MM.1S (cell line): ENCODE measurements around the gene ANKH.

ENCODE experiments used
- DNase-seq: peaks from one replicate; pipeline ENCODE4 v3.0.0-alpha.2; 2015
- H2AFZ ChIP-seq: fragments of 300-600 bp; sonication (generic); 2 replicates; pipeline ENCODE4 v1.6.0; 2016; ENCODE audit warnings: antibody characterized with exemption, low read length
- H3F3A ChIP-seq: fragments of 300-600 bp; sonication (generic); 2 replicates; pipeline ENCODE4 v1.6.1; 2016; ENCODE audit warnings: mild to moderate bottlenecking, antibody characterized with exemption, low read length, moderate library complexity, mixed read lengths; ENCODE audit not compliant: insufficient read depth
- H3K27ac ChIP-seq: fragments of 300-600 bp; sonication (generic); 2 replicates; pipeline ENCODE4 v1.5.1; 2016; ENCODE audit warnings: mild to moderate bottlenecking, low read length
- H3K27me3 ChIP-seq: fragments of 300-600 bp; sonication (generic); replicated peaks from 2 replicates; pipeline ENCODE4 v1.6.0; 2016; ENCODE audit warnings: low read length; ENCODE audit not compliant: insufficient read depth
- H3K36me3 ChIP-seq: fragments of 300-600 bp; sonication (generic); replicated peaks from 2 replicates; pipeline ENCODE4 v1.6.1; 2016; ENCODE audit warnings: mild to moderate bottlenecking, low read length, mixed read lengths; ENCODE audit not compliant: insufficient read depth
- H3K4me1 ChIP-seq: fragments of 300-600 bp; sonication (generic); 2 replicates; pipeline ENCODE4 v1.6.1; 2016; ENCODE audit warnings: low read length, mixed read lengths
- H3K4me2 ChIP-seq: fragments of 300-600 bp; sonication (generic); 2 replicates; pipeline ENCODE4 v1.6.0; 2016; ENCODE audit warnings: low read depth, low read length
- H3K4me3 ChIP-seq: fragments of 300-600 bp; sonication (generic); 2 replicates; pipeline ENCODE4 v1.5.1; 2016; ENCODE audit warnings: low read length, mixed read lengths
- H3K79me2 ChIP-seq: fragments of 300-600 bp; sonication (generic); 2 replicates; pipeline ENCODE4 v1.6.1; 2016; ENCODE audit warnings: mixed run types, low read length, mixed read lengths
- H3K9ac ChIP-seq: fragments of 300-600 bp; sonication (generic); 2 replicates; pipeline ENCODE4 v1.6.1; 2016; ENCODE audit warnings: low read length, mixed read lengths
- H3K9me2 ChIP-seq: fragments of 300-600 bp; sonication (generic); replicated peaks from 2 replicates; pipeline ENCODE4 v1.6.1; 2016; ENCODE audit warnings: mild to moderate bottlenecking, low read length, mixed read lengths; ENCODE audit not compliant: insufficient read depth
- H3K9me3 ChIP-seq: fragments of 300-600 bp; sonication (generic); replicated peaks from 2 replicates; pipeline ENCODE4 v1.6.1; 2016; ENCODE audit warnings: mild to moderate bottlenecking, low read length, mixed read lengths; ENCODE audit not compliant: insufficient read depth
- H4K20me1 ChIP-seq: fragments of 300-600 bp; sonication (generic); 2 replicates; pipeline ENCODE4 v1.6.1; 2016; ENCODE audit warnings: mild to moderate bottlenecking, low read length, moderate library complexity, mixed read lengths; ENCODE audit not compliant: insufficient read depth
- EZH2 ChIP-seq: fragments of 300-600 bp; sonication (generic); optimal IDR thresholded peaks from 2 replicates; pipeline ENCODE3; 2017; ENCODE audit warnings: low read depth, mild to moderate bottlenecking, antibody characterized with exemption, low read length, mixed read lengths
- EZH2phosphoT487 ChIP-seq: fragments of 300-600 bp; sonication (generic); IDR thresholded peaks from 2 replicates; pipeline ENCODE4 v1.6.1; 2018; ENCODE audit warnings: antibody characterized with exemption, low read length
- TF ChIP-seq, protein P1 (sequence below): fragments of 300-600 bp; sonication (generic); IDR thresholded peaks from 2 replicates; pipeline ENCODE4 v1.5.1; 2016; ENCODE audit warnings: antibody characterized with exemption, low read length, mixed read lengths

ANKH gene

DNA sequence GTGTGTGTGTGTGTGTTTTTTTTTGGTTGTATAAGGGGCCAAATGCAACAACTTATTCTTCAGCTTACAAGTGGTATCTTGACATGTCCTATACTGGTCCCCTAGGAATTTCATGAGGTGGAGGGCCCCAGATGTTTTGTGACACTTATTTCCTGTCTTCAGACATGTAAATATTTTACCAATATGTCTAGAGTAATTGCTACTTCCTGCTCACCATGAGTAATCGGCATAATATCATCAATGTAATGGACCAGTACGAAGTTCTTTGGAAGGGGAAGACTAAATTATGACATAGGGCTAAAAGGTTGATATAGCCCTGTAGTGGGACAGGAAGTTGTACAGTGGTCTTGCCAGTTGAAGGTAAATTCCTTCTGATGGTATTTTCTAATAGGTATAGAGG lies 210.7 kb downstream of the ANKH start:
- Histone ChIP-seq H3K4me1 (0 out of 2 replicates have a peak, but pooled peaks cover 3% of the 10 kb centered on the region), H3K9me2 (no peaks in the 10 kb centered on the region), H4K20me1 (no peaks in the 10 kb centered on the region), H3K36me3 (no peaks in the 10 kb centered on the region), H3K27ac (no peak overlapping the region), H3K4me2 (no peak overlapping the region), H3K27me3 (no peaks in the 10 kb centered on the region), H2AFZ (no peak overlapping the region), H3K9me3 (no peaks in the 10 kb centered on the region), H3K4me3 (no peak overlapping the region), H3K9ac (no peak overlapping the region), H3K79me2 (peaks cover 22% of the 10 kb centered on the region), H3F3A (peaks cover 22% of the 10 kb centered on the region)
- TF ChIP-seq EZH2phosphoT487, result no peak
- TF ChIP-seq, protein P1, sequence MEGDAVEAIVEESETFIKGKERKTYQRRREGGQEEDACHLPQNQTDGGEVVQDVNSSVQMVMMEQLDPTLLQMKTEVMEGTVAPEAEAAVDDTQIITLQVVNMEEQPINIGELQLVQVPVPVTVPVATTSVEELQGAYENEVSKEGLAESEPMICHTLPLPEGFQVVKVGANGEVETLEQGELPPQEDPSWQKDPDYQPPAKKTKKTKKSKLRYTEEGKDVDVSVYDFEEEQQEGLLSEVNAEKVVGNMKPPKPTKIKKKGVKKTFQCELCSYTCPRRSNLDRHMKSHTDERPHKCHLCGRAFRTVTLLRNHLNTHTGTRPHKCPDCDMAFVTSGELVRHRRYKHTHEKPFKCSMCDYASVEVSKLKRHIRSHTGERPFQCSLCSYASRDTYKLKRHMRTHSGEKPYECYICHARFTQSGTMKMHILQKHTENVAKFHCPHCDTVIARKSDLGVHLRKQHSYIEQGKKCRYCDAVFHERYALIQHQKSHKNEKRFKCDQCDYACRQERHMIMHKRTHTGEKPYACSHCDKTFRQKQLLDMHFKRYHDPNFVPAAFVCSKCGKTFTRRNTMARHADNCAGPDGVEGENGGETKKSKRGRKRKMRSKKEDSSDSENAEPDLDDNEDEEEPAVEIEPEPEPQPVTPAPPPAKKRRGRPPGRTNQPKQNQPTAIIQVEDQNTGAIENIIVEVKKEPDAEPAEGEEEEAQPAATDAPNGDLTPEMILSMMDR, result no peak
- no peak for TF ChIP-seq EZH2
- no peak for DNase-seq

- H3K79me2 ChIP-seq, result peaks cover 14% of the 10 kb centered on the region
- H3K27me3 ChIP-seq, result no peaks in the 10 kb centered on the region
- peaks cover 14% of the 10 kb centered on the region for H3F3A ChIP-seq
- no peak overlapping the region for H3K27ac ChIP-seq
- no peak overlapping the region for H2AFZ ChIP-seq
- H3K4me1 ChIP-seq, result 0 out of 2 replicates have a peak, but pooled peaks cover 3% of the 10 kb centered on the region
- H3K4me3 ChIP-seq, result no peak overlapping the region
- H3K9ac ChIP-seq, result no peak overlapping the region
- H3K36me3 ChIP-seq, result no peaks in the 10 kb centered on the region
- TF ChIP-seq EZH2phosphoT487 (no peak), EZH2 (no peak)
- TF ChIP-seq, protein P1, result no peak
- H3K9me3 ChIP-seq, result no peaks in the 10 kb centered on the region
- H4K20me1 ChIP-seq, result no peaks in the 10 kb centered on the region
- DNase-seq, result no peak
- no peaks in the 10 kb centered on the region for H3K9me2 ChIP-seq
- H3K4me2 ChIP-seq, result no peak overlapping the region
These were observed 211.6 kb downstream of the ANKH start for GRCh38 chr5:14659821-14660607.

- Histone ChIP-seq H3K4me1 (no peaks in the 10 kb centered on the region), H3K27ac (no peak overlapping the region), H3K9ac (no peak overlapping the region), H4K20me1 (no peaks in the 10 kb centered on the region), H2AFZ (no peak overlapping the region), H3K9me3 (no peaks in the 10 kb centered on the region), H3K79me2 (no peaks in the 10 kb centered on the region), H3K36me3 (no peaks in the 10 kb centered on the region), H3K27me3 (no peaks in the 10 kb centered on the region), H3K9me2 (no peaks in the 10 kb centered on the region), H3K4me3 (no peak overlapping the region), H3K4me2 (no peak overlapping the region), H3F3A (no peaks in the 10 kb centered on the region)
- DNase-seq, result no peak
- TF ChIP-seq EZH2, result no peak
- TF ChIP-seq EZH2phosphoT487, result no peak
- TF ChIP-seq, protein P1, result no peak
These were observed 214.7 kb downstream of the ANKH start for GRCh38 chr5:14656898-14657297.
